HG03575 (cell line): ENCODE results near the gene POP4.

Experiments
- ATAC-seq: cut with Tn5 transposase; IDR thresholded peaks from one replicate; pipeline ENCODE4 v1.9.1; 2021; ENCODE audit not compliant: unreplicated experiment, insufficient number of reproducible peaks, low FRiP score; ENCODE audit errors: extremely low read depth

Gene POP4

GRCh38 chr19:29606420-29606747, 301 bp downstream of the POP4 start:
- no peak for ATAC-seq

GRCh38 chr19:29609636-29610035, 3.6 kb downstream of the POP4 start:
- ATAC-seq = no peak

GRCh38 chr19:29610213-29610573, 4.1 kb downstream of the POP4 start:
- ATAC-seq = no peak

- peak; percentile 64 for ATAC-seq
These were observed 4.6 kb downstream of the POP4 start for GRCh38 chr19:29610574-29611271.

- ATAC-seq = no peak
These were observed 6.0 kb downstream of the POP4 start for GRCh38 chr19:29612121-29612520.

GRCh38 chr19:29612801-29613595, 6.9 kb downstream of the POP4 start:
- no peak for ATAC-seq

- no peak for ATAC-seq
These were observed 8.0 kb downstream of the POP4 start for GRCh38 chr19:29614046-29614445.

GRCh38 chr19:29614780-29615179, 8.7 kb downstream of the POP4 start:
- no peak for ATAC-seq

- ATAC-seq = no peak
These were observed 9.9 kb downstream of the POP4 start for GRCh38 chr19:29615891-29616425.

- no peak for ATAC-seq
These were observed 10.5 kb downstream of the POP4 start for GRCh38 chr19:29616541-29616940.

- ATAC-seq = no peak
These were observed 11.5 kb downstream of the POP4 start for GRCh38 chr19:29617366-29618266.

- no peak for ATAC-seq
These were observed 12.4 kb downstream of the POP4 start for GRCh38 chr19:29618434-29618833.

GRCh38 chr19:29618871-29619270, 12.8 kb downstream of the POP4 start:
- no peak for ATAC-seq

GRCh38 chr19:29620931-29621351, 14.9 kb downstream of the POP4 start:
- ATAC-seq = no peak

- no peak for ATAC-seq
These were observed 16.3 kb downstream of the POP4 start for GRCh38 chr19:29622166-29623070.

- ATAC-seq = no peak
These were observed 17.8 kb downstream of the POP4 start for GRCh38 chr19:29623726-29624488.

GRCh38 chr19:29624489-29625185, 18.6 kb downstream of the POP4 start:
- ATAC-seq = no peak
